Panc1 (cell line): ENCODE results near the gene TBCB. TPM values are rescaled to one million over a fixed set of nuclear protein-coding genes. Genes with fewer than 3 reads are reported as not detected.
A peak's percentile ranks its signal among the peaks of the same experiment; 100 is the strongest.

Experiments used
- ATAC-seq: fragments of 200-7000 bp; cut with Tn5 transposase; 2 replicates; pipeline ENCODE4 v1.9.1; 2020; ENCODE audit warnings: mild to moderate bottlenecking, moderate library complexity
- BruUV-seq: library from RNA; stranded (reverse); fragments of 400-500 nt; replicated peaks from 2 replicates; lab custom pipeline; 2021; lab: Mats Ljungman, UMichigan
- CTCF ChIA-PET: fragments of 300-600 bp; sonication (Branson Sonifier 250); formaldehyde crosslinking; loops from one replicate; lab custom pipeline; 2022; ENCODE audit warnings: antibody characterized with exemption; lab: Charles Lee
- POLR2A ChIA-PET: fragments of 300-600 bp; sonication (Branson Sonifier 250); formaldehyde crosslinking; loops from one replicate; lab custom pipeline; 2022; ENCODE audit warnings: antibody characterized with exemption; lab: Charles Lee
- DNase-seq: peaks from one replicate; pipeline ENCODE4 v3.0.0-alpha.2; 2010; ENCODE audit warnings: low read depth, low spot score
- H3K27ac ChIP-seq: 2 replicates; pipeline ENCODE4 v1.5.1; 2011; ENCODE audit warnings: mild to moderate bottlenecking, low read length, inconsistent platforms
- H3K27me3 ChIP-seq: fragments of 200-500 bp; sonication (Bioruptor generic); 2 replicates; pipeline ENCODE4 v1.6.0; 2014; ENCODE audit warnings: low read length, inconsistent platforms; ENCODE audit not compliant: control insufficient read depth, insufficient read depth
- H3K36me3 ChIP-seq: fragments of 200-500 bp; sonication (Bioruptor generic); 2 replicates; pipeline ENCODE4 v1.5.1; 2014; ENCODE audit warnings: inconsistent platforms, mild to moderate bottlenecking, low read length, moderate library complexity; ENCODE audit not compliant: control insufficient read depth, insufficient read depth
- H3K4me1 ChIP-seq: 2 replicates; pipeline ENCODE4 v1.5.1; 2011; ENCODE audit warnings: inconsistent platforms, mild to moderate bottlenecking, low read length, moderate library complexity; ENCODE audit not compliant: control insufficient read depth, insufficient read depth
- H3K4me3 ChIP-seq, 2 experiments: 2 replicates each; pipeline ENCODE4 v1.5.1; 2011 to 2012; ENCODE audit warnings: low read depth in 2 of 2, low read length in 2 of 2, mild to moderate bottlenecking in 2 of 2, inconsistent platforms in 1 of 2, moderate library complexity in 1 of 2
- H3K9me3 ChIP-seq: fragments of 200-500 bp; sonication (Bioruptor generic); 2 replicates; pipeline ENCODE4 v1.5.1; 2014; ENCODE audit warnings: low read depth, mild to moderate bottlenecking, inconsistent platforms, low read length, moderate library complexity; ENCODE audit not compliant: control insufficient read depth, insufficient read depth
- CTCF ChIP-seq: fragments of 450-650 bp; IDR thresholded peaks from 2 replicates; pipeline ENCODE4 v1.5.1; 2017; ENCODE audit warnings: mild to moderate bottlenecking
- POLR2AphosphoS5 ChIP-seq: IDR thresholded peaks from 2 replicates; pipeline ENCODE4 v1.6.1; 2012; ENCODE audit warnings: mild to moderate bottlenecking, low read depth, low read length, moderate library complexity
- REST ChIP-seq, 2 experiments: IDR thresholded peaks; 2 replicates each; pipeline ENCODE4 v1.6.1; 2011 to 2012; ENCODE audit warnings: low read depth in 2 of 2, control low read depth in 1 of 2, low read length in 1 of 2, mild to moderate bottlenecking in 1 of 2, moderate library complexity in 1 of 2; ENCODE audit not compliant: insufficient read depth in 1 of 2
- SIN3A ChIP-seq: IDR thresholded peaks from 2 replicates; pipeline ENCODE4 v1.6.1; 2012; ENCODE audit warnings: low read depth, mild to moderate bottlenecking, low read length, moderate library complexity, borderline replicate concordance; ENCODE audit not compliant: insufficient read depth
- TCF7L2 ChIP-seq: IDR thresholded peaks from 2 replicates; pipeline ENCODE4 v1.6.1; 2011; ENCODE audit warnings: mild to moderate bottlenecking, low read depth, low read length, inconsistent platforms
- in situ Hi-C: cut with HindIII; loops from 2 replicates; pipeline ENCODE4 v1.10.0; 2016; ENCODE audit warnings: low sequenced_read_pairs, low pct_unique_long_range_greater_than_20kb
- intact Hi-C: fragments of 100-400 bp; cut with micrococcal nuclease; formaldehyde crosslinking; loops from one replicate; pipeline ENCODE4 v1.10.0; 2022; ENCODE audit not compliant: unreplicated experiment
- total RNA-seq: library from RNA; stranded (reverse); gene quantifications from one replicate; pipeline ENCODE4 v1.2.1, GENCODE V29; 2021; ENCODE audit not compliant: unreplicated experiment

The TBCB gene
- total RNA-seq, 1 experiment from 2014 or later: 496 TPM

- no TSS peak for BruUV-seq
- TF ChIP-seq REST (IDR thresholded peaks at IDR 0.05; ENCODE audit: insufficient read depth in 1 of 2, low read depth in 2 of 2, low read length in 1 of 2) (no peak), SIN3A (no peak), TCF7L2 (no peak), CTCF (no peak), POLR2AphosphoS5 (peak; percentile 46; the same call in 1 of the 2 replicates)
- Histone ChIP-seq H3K27ac (no peak overlapping the region), H3K36me3 (peaks cover 2% of the 10 kb centered on the region; the same call in 1 of the 2 replicates), H3K4me1 (peaks cover 4% of the 10 kb centered on the region), H3K27me3 (no peaks in the 10 kb centered on the region), H3K9me3 (no peaks in the 10 kb centered on the region), H3K4me3 (no peak overlapping the region)
- POLR2A ChIA-PET: no interaction called here
- CTCF ChIA-PET: no interaction called here
- DNase-seq: no peak
- no peak for ATAC-seq
- in situ Hi-C loops: no loop called here
- intact Hi-C loops: no loop called here
Measured at GRCh38 chr19:36108684-36109083, 6.6 kb upstream of the TBCB start.

- Histone ChIP-seq H3K4me1 (peaks cover 5% of the 10 kb centered on the region), H3K4me3 (no peak within 1 kb of the TSS), H3K9me3 (no peaks in the 10 kb centered on the region), H3K36me3 (no peaks in the 10 kb centered on the region; the same call in 1 of the 2 replicates), H3K27ac (no peak within 1 kb of the TSS), H3K27me3 (no peaks in the 10 kb centered on the region)
- ChIA-PET CTCF (no interaction called here), POLR2A (interaction anchor here (0.5 to 0.6 kb wide), 2 partner anchors 20 to 42 kb away, joined by 3 read pairs; no protein-coding TSS in a partner anchor)
- BruUV-seq: no TSS peak
- ATAC-seq: no peak
- TF ChIP-seq POLR2AphosphoS5: no peak
- no peak for TF ChIP-seq CTCF
- no peak for TF ChIP-seq REST (IDR thresholded peaks at IDR 0.05; ENCODE audit: insufficient read depth in 1 of 2, low read depth in 2 of 2, low read length in 1 of 2)
- TF ChIP-seq TCF7L2: no peak
- TF ChIP-seq SIN3A: no peak
- DNase-seq: no peak
- intact Hi-C loops (no loop called here), in situ Hi-C loops (no loop called here)
Measured at GRCh38 chr19:36110487-36111199, 4.6 kb upstream of the TBCB start, which contains the start of gene OVOL3. Gene OVOL3 (plus strand): TSS chr19:36111143. CDS start chr19:36111203, 60 bp downstream.
